Measurements from ENCODE around the gene TMEM101. TPM values are rescaled to one million over a fixed set of nuclear protein-coding genes. Genes with fewer than 3 reads are reported as not detected.

TMEM101 gene
- polyA plus RNA-seq, 1 of the 3 experiments (the other 2 are of a cell fraction), result 62.9 TPM

DNA sequence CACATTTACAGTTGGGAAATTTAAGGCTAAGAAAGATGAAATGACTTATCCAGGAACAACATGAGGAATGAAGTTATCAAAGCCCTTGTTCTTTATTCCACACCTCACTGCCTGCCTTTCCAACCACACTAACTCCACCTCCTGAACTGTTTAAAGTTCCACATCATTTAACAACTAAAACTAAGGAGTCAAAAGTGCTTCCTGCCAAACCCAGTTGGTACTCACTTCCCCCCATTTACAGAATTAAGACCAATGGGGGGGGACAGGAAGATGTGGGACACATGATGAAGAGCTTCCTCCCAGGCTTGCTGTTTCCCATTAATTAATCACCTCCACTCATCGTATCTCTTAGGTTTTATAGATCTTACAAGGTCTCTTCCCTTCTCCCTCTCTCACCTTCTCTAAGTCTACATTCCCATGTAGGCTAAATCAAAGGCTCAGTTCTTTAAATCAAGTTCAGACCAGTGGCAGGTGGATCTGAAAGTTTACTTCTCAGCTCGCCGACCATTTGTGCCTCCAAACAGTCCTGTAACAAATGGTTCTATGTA is 19.2 kb upstream of the TMEM101 start (continued):
- TF ChIP-seq, protein P1, sequence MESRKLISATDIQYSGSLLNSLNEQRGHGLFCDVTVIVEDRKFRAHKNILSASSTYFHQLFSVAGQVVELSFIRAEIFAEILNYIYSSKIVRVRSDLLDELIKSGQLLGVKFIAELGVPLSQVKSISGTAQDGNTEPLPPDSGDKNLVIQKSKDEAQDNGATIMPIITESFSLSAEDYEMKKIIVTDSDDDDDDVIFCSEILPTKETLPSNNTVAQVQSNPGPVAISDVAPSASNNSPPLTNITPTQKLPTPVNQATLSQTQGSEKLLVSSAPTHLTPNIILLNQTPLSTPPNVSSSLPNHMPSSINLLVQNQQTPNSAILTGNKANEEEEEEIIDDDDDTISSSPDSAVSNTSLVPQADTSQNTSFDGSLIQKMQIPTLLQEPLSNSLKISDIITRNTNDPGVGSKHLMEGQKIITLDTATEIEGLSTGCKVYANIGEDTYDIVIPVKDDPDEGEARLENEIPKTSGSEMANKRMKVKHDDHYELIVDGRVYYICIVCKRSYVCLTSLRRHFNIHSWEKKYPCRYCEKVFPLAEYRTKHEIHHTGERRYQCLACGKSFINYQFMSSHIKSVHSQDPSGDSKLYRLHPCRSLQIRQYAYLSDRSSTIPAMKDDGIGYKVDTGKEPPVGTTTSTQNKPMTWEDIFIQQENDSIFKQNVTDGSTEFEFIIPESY (IDR thresholded peaks at IDR 0.05; ENCODE audit: borderline replicate concordance, low read depth), result no peak

DNA sequence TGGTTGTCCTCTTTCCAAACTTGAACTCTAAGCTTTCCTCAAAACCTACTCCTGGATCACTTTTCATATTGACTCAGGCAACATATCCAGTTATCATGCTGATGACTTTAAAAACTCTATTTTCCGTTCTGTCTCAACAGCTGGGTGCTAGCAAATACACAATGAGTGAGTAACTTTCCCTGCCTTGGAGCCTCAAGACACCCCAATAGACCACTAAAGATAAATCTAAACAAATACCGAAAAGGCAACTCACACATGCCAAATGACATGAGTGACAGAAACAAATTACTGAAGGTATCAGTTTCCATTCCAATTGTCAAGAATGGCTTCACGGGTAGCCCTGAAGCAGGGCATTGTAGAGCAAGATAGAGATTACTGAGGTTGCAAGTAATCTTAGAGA is 15.7 kb upstream of the TMEM101 start:
- Histone ChIP-seq H3F3A (replicated peaks; ENCODE audit: insufficient read depth) (peaks cover 8% of the 10 kb centered on the region), H4K20me1 (ENCODE audit: insufficient read depth) (no peaks in the 10 kb centered on the region), H3K9me2 (no peaks in the 10 kb centered on the region), H3K4me3 (ENCODE audit: low read depth in 2 of 2, low read length in 1 of 2) (no peak overlapping the region), H3K9ac (no peak overlapping the region), H2AFZ (ENCODE audit: low read depth) (no peak overlapping the region), H3K36me3 (replicated peaks in 1 of 2; ENCODE audit: control insufficient read depth in 1 of 2, insufficient read depth in 2 of 2, low read length in 1 of 2) (peaks cover 37% of the 10 kb centered on the region in 2 experiments), H3K4me2 (no peak overlapping the region), H3K27me3 (ENCODE audit: insufficient read depth) (no peaks in the 10 kb centered on the region), H3K79me2 (ENCODE audit: insufficient read depth) (no peaks in the 10 kb centered on the region; the same call in 1 of the 2 replicates), H3K4me1 (ENCODE audit: control insufficient read depth in 1 of 2, insufficient read depth in 2 of 2, low read depth in 1 of 2, low read length in 1 of 2) (peaks cover 0 to 3% of the 10 kb centered on the region in 2 experiments; a peak in 1 of 4 replicates), H3K27ac (ENCODE audit: low read depth in 2 of 2, low read length in 1 of 2) (no peak overlapping the region), H3K9me3 (no peaks in the 10 kb centered on the region)
- ChIA-PET POLR2A (no interaction called here), CTCF (interaction anchor here (1.2 to 3.2 kb wide), 3 partner anchors 11 to 152 kb away, joined by 3 to 15 read pairs (median 12); no protein-coding TSS in a partner anchor)
- WGBS (ENCODE audit: low lambda C conversion rate), result 99% methylated on average over 3 of the region's 3 CpGs
- no peak for DNase-seq
- no peak for TF ChIP-seq SIN3A (IDR thresholded peaks at IDR 0.05; ENCODE audit: borderline replicate concordance, low read depth, low read length)
- TF ChIP-seq, protein P2, sequence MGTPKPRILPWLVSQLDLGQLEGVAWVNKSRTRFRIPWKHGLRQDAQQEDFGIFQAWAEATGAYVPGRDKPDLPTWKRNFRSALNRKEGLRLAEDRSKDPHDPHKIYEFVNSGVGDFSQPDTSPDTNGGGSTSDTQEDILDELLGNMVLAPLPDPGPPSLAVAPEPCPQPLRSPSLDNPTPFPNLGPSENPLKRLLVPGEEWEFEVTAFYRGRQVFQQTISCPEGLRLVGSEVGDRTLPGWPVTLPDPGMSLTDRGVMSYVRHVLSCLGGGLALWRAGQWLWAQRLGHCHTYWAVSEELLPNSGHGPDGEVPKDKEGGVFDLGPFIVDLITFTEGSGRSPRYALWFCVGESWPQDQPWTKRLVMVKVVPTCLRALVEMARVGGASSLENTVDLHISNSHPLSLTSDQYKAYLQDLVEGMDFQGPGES (IDR thresholded peaks at IDR 0.05; ENCODE audit: low read depth, low read length), result no peak
- TF ChIP-seq, protein P3, sequence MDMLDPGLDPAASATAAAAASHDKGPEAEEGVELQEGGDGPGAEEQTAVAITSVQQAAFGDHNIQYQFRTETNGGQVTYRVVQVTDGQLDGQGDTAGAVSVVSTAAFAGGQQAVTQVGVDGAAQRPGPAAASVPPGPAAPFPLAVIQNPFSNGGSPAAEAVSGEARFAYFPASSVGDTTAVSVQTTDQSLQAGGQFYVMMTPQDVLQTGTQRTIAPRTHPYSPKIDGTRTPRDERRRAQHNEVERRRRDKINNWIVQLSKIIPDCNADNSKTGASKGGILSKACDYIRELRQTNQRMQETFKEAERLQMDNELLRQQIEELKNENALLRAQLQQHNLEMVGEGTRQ (IDR thresholded peaks at IDR 0.05; ENCODE audit: borderline replicate concordance, low read depth, low read length), result no peak
- TF ChIP-seq, protein P4, sequence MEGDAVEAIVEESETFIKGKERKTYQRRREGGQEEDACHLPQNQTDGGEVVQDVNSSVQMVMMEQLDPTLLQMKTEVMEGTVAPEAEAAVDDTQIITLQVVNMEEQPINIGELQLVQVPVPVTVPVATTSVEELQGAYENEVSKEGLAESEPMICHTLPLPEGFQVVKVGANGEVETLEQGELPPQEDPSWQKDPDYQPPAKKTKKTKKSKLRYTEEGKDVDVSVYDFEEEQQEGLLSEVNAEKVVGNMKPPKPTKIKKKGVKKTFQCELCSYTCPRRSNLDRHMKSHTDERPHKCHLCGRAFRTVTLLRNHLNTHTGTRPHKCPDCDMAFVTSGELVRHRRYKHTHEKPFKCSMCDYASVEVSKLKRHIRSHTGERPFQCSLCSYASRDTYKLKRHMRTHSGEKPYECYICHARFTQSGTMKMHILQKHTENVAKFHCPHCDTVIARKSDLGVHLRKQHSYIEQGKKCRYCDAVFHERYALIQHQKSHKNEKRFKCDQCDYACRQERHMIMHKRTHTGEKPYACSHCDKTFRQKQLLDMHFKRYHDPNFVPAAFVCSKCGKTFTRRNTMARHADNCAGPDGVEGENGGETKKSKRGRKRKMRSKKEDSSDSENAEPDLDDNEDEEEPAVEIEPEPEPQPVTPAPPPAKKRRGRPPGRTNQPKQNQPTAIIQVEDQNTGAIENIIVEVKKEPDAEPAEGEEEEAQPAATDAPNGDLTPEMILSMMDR (IDR thresholded peaks at IDR 0.05), result no peak
- TF ChIP-seq YY1 (IDR thresholded peaks at IDR 0.05; ENCODE audit: low read depth), result no peak
- TF ChIP-seq CHD2 (IDR thresholded peaks at IDR 0.05; ENCODE audit: low read length, partially characterized antibody), result no peak
- no peak for TF ChIP-seq TEAD4 (IDR thresholded peaks at IDR 0.05; ENCODE audit: borderline replicate concordance, insufficient read depth)

All from SK-N-SH (cell line).